HL-60 (cell line): ENCODE results near the gene OSBPL10.

ENCODE experiments used
- DNase-seq, 2 experiments: peaks; one replicate each; pipeline ENCODE4 v3.0.0-alpha.2; 2010 to 2020; ENCODE audit warnings: low read depth in 1 of 2, low spot score in 1 of 2
- H3K27ac ChIP-seq: fragments of 250-450 bp; sonication (Bioruptor Pico); replicated peaks from 2 replicates; pipeline ENCODE4 v1.5.1; 2020; ENCODE audit warnings: mild to moderate bottlenecking, moderate library complexity
- H3K27me3 ChIP-seq: fragments of 250-450 bp; sonication (Bioruptor Pico); 2 replicates; pipeline ENCODE4 v1.5.1; 2021; ENCODE audit warnings: mild to moderate bottlenecking, moderate library complexity; ENCODE audit not compliant: insufficient read depth, poor library complexity, severe bottlenecking
- H3K4me3 ChIP-seq: replicated peaks from 2 replicates; pipeline ENCODE4 v1.5.1; 2011; ENCODE audit warnings: mild to moderate bottlenecking, control low read depth, low read length; ENCODE audit not compliant: insufficient read depth
- CTCF ChIP-seq: IDR thresholded peaks from one replicate; pipeline ENCODE4 v1.5.1; 2011; ENCODE audit warnings: low read length, control low read depth, inconsistent platforms; ENCODE audit not compliant: insufficient read depth
- GABPA ChIP-seq: IDR thresholded peaks from 2 replicates; pipeline ENCODE4 v1.6.1; 2012; ENCODE audit warnings: low read depth
- POLR2AphosphoS5 ChIP-seq: IDR thresholded peaks from 2 replicates; pipeline ENCODE4 v1.6.1; 2012; ENCODE audit warnings: low read depth
- REST ChIP-seq: IDR thresholded peaks from 2 replicates; pipeline ENCODE4 v1.6.1; 2012; ENCODE audit warnings: low read depth; ENCODE audit not compliant: insufficient replicate concordance
- SPI1 ChIP-seq: IDR thresholded peaks from 2 replicates; pipeline ENCODE4 v1.6.1; 2012; ENCODE audit warnings: low read depth, mild to moderate bottlenecking, borderline replicate concordance

The OSBPL10 gene

GRCh38 chr3:31750341-31750740 lies 230.7 kb downstream of the OSBPL10 start:
- Histone ChIP-seq H3K27ac (no peak overlapping the region), H3K4me3 (no peak overlapping the region), H3K27me3 (no peaks in the 10 kb centered on the region)
- DNase-seq: no peak
- TF ChIP-seq REST (no peak), GABPA (no peak), CTCF (no peak), SPI1 (no peak), POLR2AphosphoS5 (no peak)

GRCh38 chr3:31748933-31749295 lies 232.1 kb downstream of the OSBPL10 start:
- TF ChIP-seq POLR2AphosphoS5 (no peak), SPI1 (no peak), CTCF (no peak), GABPA (no peak), REST (no peak)
- Histone ChIP-seq H3K27me3 (no peaks in the 10 kb centered on the region), H3K27ac (no peak overlapping the region), H3K4me3 (no peak overlapping the region)
- no peak for DNase-seq

GRCh38 chr3:31748281-31748932 lies 232.7 kb downstream of the OSBPL10 start:
- no peak for DNase-seq
- Histone ChIP-seq H3K27ac (no peak overlapping the region), H3K27me3 (no peaks in the 10 kb centered on the region), H3K4me3 (no peak overlapping the region)
- TF ChIP-seq GABPA: no peak
- TF ChIP-seq CTCF: no peak
- TF ChIP-seq POLR2AphosphoS5: no peak
- no peak for TF ChIP-seq REST
- no peak for TF ChIP-seq SPI1
